D721Med (cell line): ENCODE data around the gene UQCRHL.

Experiments used
- DNase-seq: peaks from one replicate; pipeline ENCODE4 v3.0.0; 2011; ENCODE audit warnings: low spot score; ENCODE audit not compliant: insufficient read length
- FAIRE-seq: peaks from 2 replicates; lab custom pipeline; 2011; peaks lifted over from hg19 to GRCh38; lab: Jason Lieb, UNC
- TF ChIP-seq, protein P1 (sequence below): IDR thresholded peaks from 2 replicates; pipeline ENCODE4 v1.5.1; 2012; ENCODE audit warnings: mild to moderate bottlenecking, control low read depth; ENCODE audit not compliant: insufficient read depth; ENCODE audit errors: missing control alignments

UQCRHL gene

DNA sequence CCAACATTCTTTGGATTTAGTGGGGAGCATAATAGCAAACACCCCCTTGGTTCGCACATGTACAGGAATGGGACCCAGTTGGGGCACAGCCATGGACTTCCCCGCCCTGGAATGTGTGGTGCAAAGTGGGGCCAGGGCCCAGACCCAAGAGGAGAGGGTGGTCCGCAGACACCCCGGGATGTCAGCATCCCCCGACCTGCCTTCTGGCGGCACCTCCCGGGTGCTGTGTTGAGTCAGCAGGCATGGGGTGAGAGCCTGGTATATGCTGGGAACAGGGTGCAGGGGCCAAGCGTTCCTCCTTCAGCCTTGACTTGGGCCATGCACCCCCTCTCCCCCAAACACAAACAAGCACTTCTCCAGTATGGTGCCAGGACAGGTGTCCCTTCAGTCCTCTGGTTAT lies 21.8 kb downstream of the UQCRHL start:
- no peak for DNase-seq
- no peak for FAIRE-seq
- TF ChIP-seq, protein P1, sequence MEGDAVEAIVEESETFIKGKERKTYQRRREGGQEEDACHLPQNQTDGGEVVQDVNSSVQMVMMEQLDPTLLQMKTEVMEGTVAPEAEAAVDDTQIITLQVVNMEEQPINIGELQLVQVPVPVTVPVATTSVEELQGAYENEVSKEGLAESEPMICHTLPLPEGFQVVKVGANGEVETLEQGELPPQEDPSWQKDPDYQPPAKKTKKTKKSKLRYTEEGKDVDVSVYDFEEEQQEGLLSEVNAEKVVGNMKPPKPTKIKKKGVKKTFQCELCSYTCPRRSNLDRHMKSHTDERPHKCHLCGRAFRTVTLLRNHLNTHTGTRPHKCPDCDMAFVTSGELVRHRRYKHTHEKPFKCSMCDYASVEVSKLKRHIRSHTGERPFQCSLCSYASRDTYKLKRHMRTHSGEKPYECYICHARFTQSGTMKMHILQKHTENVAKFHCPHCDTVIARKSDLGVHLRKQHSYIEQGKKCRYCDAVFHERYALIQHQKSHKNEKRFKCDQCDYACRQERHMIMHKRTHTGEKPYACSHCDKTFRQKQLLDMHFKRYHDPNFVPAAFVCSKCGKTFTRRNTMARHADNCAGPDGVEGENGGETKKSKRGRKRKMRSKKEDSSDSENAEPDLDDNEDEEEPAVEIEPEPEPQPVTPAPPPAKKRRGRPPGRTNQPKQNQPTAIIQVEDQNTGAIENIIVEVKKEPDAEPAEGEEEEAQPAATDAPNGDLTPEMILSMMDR = no peak

DNA sequence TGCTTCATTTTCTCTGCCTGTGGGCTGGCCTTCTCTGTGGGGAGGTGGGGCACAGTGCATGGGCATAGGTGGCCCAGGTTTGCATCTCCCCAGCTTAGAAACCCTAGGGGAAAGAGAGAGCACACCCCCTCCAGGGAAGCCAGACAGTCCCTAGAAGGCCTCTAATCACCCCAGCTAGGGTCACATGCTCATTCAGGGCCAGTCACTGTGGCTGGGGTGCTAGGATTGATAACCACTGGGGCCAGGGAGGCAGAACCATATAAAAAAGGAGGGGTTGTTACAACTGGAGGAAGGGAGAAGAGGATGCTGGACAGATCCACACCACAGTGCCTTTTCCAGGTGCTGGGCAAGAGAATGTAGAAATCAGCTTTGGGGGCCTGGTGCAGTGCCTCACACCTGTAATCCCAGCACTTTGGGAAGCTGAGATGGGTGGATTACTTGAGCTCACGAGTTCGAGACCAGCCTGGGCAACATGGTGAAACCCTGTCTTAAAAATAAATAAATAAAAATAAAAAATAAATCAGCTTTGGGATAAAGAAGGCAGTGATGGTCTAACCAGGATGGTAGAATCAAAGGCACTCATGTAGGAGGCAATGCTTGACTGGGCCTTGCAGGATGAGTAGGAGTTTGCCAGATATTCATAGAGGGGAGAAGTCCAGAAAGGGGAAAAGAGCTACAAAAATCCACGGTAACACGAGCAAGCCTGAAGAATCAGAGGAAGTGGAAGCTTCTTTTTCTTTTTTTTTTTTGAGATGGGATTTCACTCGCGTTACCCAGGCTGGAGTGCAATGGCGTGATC lies 29.3 kb downstream of the UQCRHL start:
- TF ChIP-seq, protein P1 = no peak
- DNase-seq (no peak), FAIRE-seq (no peak)

DNA sequence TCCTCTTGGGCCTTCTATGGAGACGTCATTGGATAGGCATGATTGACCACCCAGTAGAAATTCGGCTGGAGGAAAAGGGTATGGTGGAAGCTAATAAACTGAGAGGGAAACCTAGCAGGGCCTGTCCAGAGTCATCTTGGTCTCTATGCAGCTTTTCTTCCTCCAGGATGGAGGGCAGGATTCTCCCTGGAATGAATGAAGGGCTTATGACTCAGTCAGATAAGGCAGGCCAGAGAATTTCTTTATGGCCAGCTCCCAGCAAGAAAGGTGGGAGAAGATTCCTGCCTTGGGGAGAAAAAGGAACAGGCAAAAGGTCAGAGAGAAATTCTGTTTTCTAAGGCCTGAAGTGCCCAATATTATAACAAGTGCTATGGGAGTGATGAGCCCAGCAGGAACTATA lies 31.7 kb downstream of the UQCRHL start:
- no peak for FAIRE-seq
- TF ChIP-seq, protein P1 = no peak
- DNase-seq = no peak

DNA sequence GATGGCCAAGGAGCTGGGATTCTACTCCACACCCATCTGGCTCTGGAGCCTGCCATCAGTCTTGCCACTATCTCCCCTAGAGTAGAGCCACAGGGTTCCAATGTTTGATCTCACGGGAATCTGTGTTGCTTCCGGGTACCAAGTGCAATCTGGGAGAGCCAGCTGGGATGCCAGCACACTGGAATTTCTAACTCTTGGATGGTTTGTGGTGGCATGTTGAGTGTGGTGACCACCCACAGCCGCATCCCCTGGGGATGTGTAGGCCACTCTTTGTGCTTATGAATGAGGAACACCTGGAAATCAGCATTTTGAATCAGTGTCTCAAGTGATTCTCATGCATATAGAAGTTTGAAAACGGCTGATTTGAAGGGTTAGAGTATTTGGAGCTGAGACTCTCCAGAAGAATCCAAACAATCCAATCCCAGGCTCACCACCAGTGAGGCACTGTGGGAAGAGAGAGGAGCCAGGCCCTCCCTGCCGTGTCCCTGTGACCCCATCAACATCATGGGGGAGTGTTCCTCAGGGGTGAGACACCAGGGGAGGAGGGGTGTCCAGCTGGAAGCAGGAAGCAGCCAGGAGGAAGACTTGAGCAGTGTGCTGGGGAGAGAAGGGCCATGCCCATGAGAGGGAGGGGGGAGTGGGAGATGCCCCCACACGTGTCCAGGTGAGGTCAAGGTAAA lies 35.5 kb downstream of the UQCRHL start:
- FAIRE-seq (no peak), DNase-seq (no peak)
- TF ChIP-seq, protein P1 = no peak

DNA sequence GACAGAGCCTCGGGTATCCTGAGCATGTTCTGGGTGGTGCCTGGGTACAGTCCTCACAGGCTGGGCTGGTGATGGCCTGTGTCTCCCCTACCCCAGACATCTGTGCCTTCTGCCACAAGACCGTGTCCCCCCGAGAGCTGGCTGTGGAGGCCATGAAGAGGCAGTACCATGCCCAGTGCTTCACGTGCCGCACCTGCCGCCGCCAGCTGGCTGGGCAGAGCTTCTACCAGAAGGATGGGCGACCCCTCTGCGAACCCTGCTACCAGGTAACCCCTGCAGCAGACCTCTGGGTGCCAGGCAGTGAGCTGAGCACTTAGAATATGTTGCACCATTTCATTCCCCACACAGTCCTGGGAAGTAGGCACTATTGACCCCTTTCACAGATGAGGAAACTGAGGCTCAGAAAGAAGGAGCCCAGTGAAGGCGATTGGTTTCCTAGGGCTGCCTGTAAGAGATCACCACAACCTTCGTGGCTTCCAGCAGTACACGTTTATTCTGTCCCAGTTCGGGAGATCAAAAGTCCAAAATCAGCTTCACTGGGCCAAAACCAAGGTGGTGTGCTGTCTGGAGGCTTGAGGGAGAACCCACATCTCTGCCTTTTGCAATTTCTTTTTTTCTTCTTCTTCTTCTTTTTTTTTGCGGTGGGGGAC lies 37.0 kb downstream of the UQCRHL start:
- FAIRE-seq (no peak), DNase-seq (no peak)
- TF ChIP-seq, protein P1 = no peak

DNA sequence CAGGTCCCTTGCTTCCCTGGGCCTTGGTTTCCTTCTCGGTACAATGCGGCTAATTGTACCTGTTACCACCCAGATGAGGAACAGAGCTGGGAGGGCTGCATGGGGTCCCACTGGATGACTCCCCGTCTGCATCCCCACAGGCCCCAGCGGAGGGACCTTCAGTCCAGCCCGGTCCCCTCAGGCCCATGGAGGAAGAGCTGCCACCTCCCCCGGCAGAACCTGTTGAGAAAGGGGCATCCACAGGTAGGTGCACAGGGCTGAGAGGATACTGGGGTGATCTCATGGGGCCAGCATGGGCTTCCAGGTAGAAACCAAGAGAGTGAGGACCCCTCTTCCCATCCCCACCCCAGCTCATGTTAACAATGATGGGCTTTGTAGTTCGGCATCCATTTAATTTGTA lies 39.1 kb downstream of the UQCRHL start:
- FAIRE-seq = no peak
- no peak for DNase-seq

More for the DNA sequence above, 39.1 kb downstream of the UQCRHL start:
- TF ChIP-seq, protein P1 = no peak
